BLaER1 (cell line): Measurements from ENCODE around the gene PIP5K1C.
A peak's percentile ranks its signal among the peaks of the same experiment; 100 is the strongest.

ENCODE experiments used
- H3K27ac ChIP-seq: shearing (Covaris generic); formaldehyde crosslinking; 2 replicates; pipeline ENCODE4 v1.8.1; 2022
- H3K27me3 ChIP-seq: shearing (Covaris generic); formaldehyde crosslinking; 2 replicates; pipeline ENCODE4 v1.8.1; 2022
- H3K36me3 ChIP-seq: shearing (Covaris generic); formaldehyde crosslinking; 2 replicates; pipeline ENCODE4 v1.8.1; 2022
- H3K4me1 ChIP-seq: shearing (Covaris generic); formaldehyde crosslinking; 2 replicates; pipeline ENCODE4 v1.8.1; 2022
- H3K4me2 ChIP-seq: shearing (Covaris generic); formaldehyde crosslinking; 2 replicates; pipeline ENCODE4 v1.8.1; 2022
- H3K4me3 ChIP-seq: shearing (Covaris generic); formaldehyde crosslinking; 2 replicates; pipeline ENCODE4 v1.8.1; 2022
- H3K9ac ChIP-seq: shearing (Covaris generic); formaldehyde crosslinking; 2 replicates; pipeline ENCODE4 v1.8.1; 2022
- H3K9me3 ChIP-seq: shearing (Covaris generic); formaldehyde crosslinking; 2 replicates; pipeline ENCODE4 v1.8.1; 2022
- H4K20me1 ChIP-seq: shearing (Covaris generic); formaldehyde crosslinking; 2 replicates; pipeline ENCODE4 v1.8.1; 2022
- Cebpa-rat ChIP-seq: shearing (Covaris generic); IDR thresholded peaks from 2 replicates; pipeline ENCODE4 v1.8.1; 2022

Gene PIP5K1C

GRCh38 chr19:3656747-3657394, 43.4 kb downstream of the PIP5K1C start:
- H3K27me3 ChIP-seq, result no peaks in the 10 kb centered on the region

GRCh38 chr19:3656073-3656746, 44.1 kb downstream of the PIP5K1C start:
- peaks cover 25% of the 10 kb centered on the region for H4K20me1 ChIP-seq
- peaks cover 74% of the 10 kb centered on the region for H3K36me3 ChIP-seq
- peak overlapping the region; percentile 86 for H3K27ac ChIP-seq
- peak overlapping the region; percentile 75; the same call in 1 of the 2 replicates for H3K9ac ChIP-seq
- peaks cover 6% of the 10 kb centered on the region; the same call in 1 of the 2 replicates for H3K9me3 ChIP-seq
- H3K4me2 ChIP-seq, result peak overlapping the region; percentile 84
- H3K4me3 ChIP-seq, result peak overlapping the region; percentile 48
- no peak for TF ChIP-seq Cebpa-rat
- H3K4me1 ChIP-seq, result peaks cover 61% of the 10 kb centered on the region
- H3K27me3 ChIP-seq, result no peaks in the 10 kb centered on the region

More at GRCh38 chr19:3656747-3657394, 43.4 kb downstream of the PIP5K1C start:
- H3K4me1 ChIP-seq, result peaks cover 61% of the 10 kb centered on the region
- peak overlapping the region; percentile 48 for H3K4me3 ChIP-seq
- peaks cover 6% of the 10 kb centered on the region; the same call in 1 of the 2 replicates for H3K9me3 ChIP-seq
- peaks cover 32% of the 10 kb centered on the region for H4K20me1 ChIP-seq
- H3K36me3 ChIP-seq, result peaks cover 74% of the 10 kb centered on the region
- no peak for TF ChIP-seq Cebpa-rat
- H3K27ac ChIP-seq, result peak overlapping the region; percentile 86
- H3K4me2 ChIP-seq, result peak overlapping the region; percentile 84
- peak overlapping the region; percentile 75; the same call in 1 of the 2 replicates for H3K9ac ChIP-seq

GRCh38 chr19:3655402-3656072, 44.7 kb downstream of the PIP5K1C start:
- Histone ChIP-seq H3K27ac (peak overlapping the region; percentile 86), H4K20me1 (peaks cover 18% of the 10 kb centered on the region), H3K4me1 (peaks cover 55% of the 10 kb centered on the region), H3K9me3 (peaks cover 6% of the 10 kb centered on the region; the same call in 1 of the 2 replicates), H3K4me2 (peak overlapping the region; percentile 84), H3K27me3 (no peaks in the 10 kb centered on the region), H3K4me3 (peak overlapping the region; percentile 48), H3K36me3 (peaks cover 72% of the 10 kb centered on the region), H3K9ac (peak overlapping the region; percentile 75)
- no peak for TF ChIP-seq Cebpa-rat

GRCh38 chr19:3653865-3654513, 46.3 kb downstream of the PIP5K1C start:
- no peak for TF ChIP-seq Cebpa-rat
- Histone ChIP-seq H3K4me3 (no peak overlapping the region), H3K4me2 (0 out of 2 replicates have a peak overlapping the region, but pooled peaks have one; percentile 84), H3K27me3 (no peaks in the 10 kb centered on the region), H3K36me3 (peaks cover 68% of the 10 kb centered on the region), H3K27ac (peak overlapping the region; percentile 57; the same call in 1 of the 2 replicates), H3K4me1 (peaks cover 50% of the 10 kb centered on the region), H3K9ac (peak overlapping the region; percentile 35; the same call in 1 of the 2 replicates), H3K9me3 (peaks cover 6% of the 10 kb centered on the region; the same call in 1 of the 2 replicates), H4K20me1 (peaks cover 18% of the 10 kb centered on the region)

GRCh38 chr19:3653081-3653795, 47.0 kb downstream of the PIP5K1C start:
- Histone ChIP-seq H3K4me1 (peaks cover 42% of the 10 kb centered on the region), H3K36me3 (peaks cover 67% of the 10 kb centered on the region), H3K27ac (peak overlapping the region; percentile 57; the same call in 1 of the 2 replicates), H3K27me3 (no peaks in the 10 kb centered on the region), H3K9ac (peak overlapping the region; percentile 35; the same call in 1 of the 2 replicates), H4K20me1 (peaks cover 22% of the 10 kb centered on the region), H3K9me3 (peaks cover 6% of the 10 kb centered on the region; the same call in 1 of the 2 replicates), H3K4me3 (no peak overlapping the region), H3K4me2 (no peak overlapping the region)
- no peak for TF ChIP-seq Cebpa-rat

GRCh38 chr19:3652422-3652821, 47.8 kb downstream of the PIP5K1C start:
- Histone ChIP-seq H3K27ac (no peak overlapping the region), H3K4me2 (no peak overlapping the region), H3K27me3 (no peaks in the 10 kb centered on the region), H3K4me1 (peaks cover 39% of the 10 kb centered on the region), H3K4me3 (no peak overlapping the region), H3K9ac (no peak overlapping the region), H3K9me3 (peaks cover 6% of the 10 kb centered on the region; the same call in 1 of the 2 replicates), H4K20me1 (peaks cover 23% of the 10 kb centered on the region), H3K36me3 (peaks cover 67% of the 10 kb centered on the region)
- no peak for TF ChIP-seq Cebpa-rat

- H3K4me3 ChIP-seq, result no peak overlapping the region
- TF ChIP-seq Cebpa-rat, result no peak
- no peak overlapping the region for H3K4me2 ChIP-seq
- H4K20me1 ChIP-seq, result peaks cover 19% of the 10 kb centered on the region
- no peaks in the 10 kb centered on the region for H3K27me3 ChIP-seq
- H3K9ac ChIP-seq, result no peak overlapping the region
- H3K27ac ChIP-seq, result no peak overlapping the region
- peaks cover 33% of the 10 kb centered on the region for H3K4me1 ChIP-seq
- H3K9me3 ChIP-seq, result no peaks in the 10 kb centered on the region
- peaks cover 65% of the 10 kb centered on the region for H3K36me3 ChIP-seq
These were observed 48.6 kb downstream of the PIP5K1C start for GRCh38 chr19:3651684-3652083.

- H3K4me1 ChIP-seq, result peaks cover 15% of the 10 kb centered on the region
These were observed 50.4 kb downstream of the PIP5K1C start for GRCh38 chr19:3649888-3650287.

More at GRCh38 chr19:3649888-3650287, 50.4 kb downstream of the PIP5K1C start:
- no peak for TF ChIP-seq Cebpa-rat
- no peaks in the 10 kb centered on the region for H3K9me3 ChIP-seq
- H3K27me3 ChIP-seq, result no peaks in the 10 kb centered on the region
- peaks cover 82% of the 10 kb centered on the region for H3K36me3 ChIP-seq
- H3K9ac ChIP-seq, result no peak overlapping the region
- no peak overlapping the region for H3K4me2 ChIP-seq
- no peak overlapping the region for H3K4me3 ChIP-seq
- no peak overlapping the region for H3K27ac ChIP-seq
- peaks cover 6% of the 10 kb centered on the region; the same call in 1 of the 2 replicates for H4K20me1 ChIP-seq
